Left colon (tissue), 2 donors: ENCODE measurements around the gene AP3M1. TPM values are rescaled to one million over a fixed set of nuclear protein-coding genes. Genes with fewer than 3 reads are reported as not detected.

Source experiments
- total RNA-seq, 2 donors: library from RNA; stranded (reverse); fragmentation: NEBNext Ultra II Directional; extraction: Animal tissue kit (Norgen Biotek cat#: 25700); gene quantifications; one replicate each; pipeline ENCODE4 v1.2.1, GENCODE V29; 2021
- donor health status: DM: no; HTN: no; CAD: no.
- donor health status: DM: yes; HTN: yes; CAD: no.

Gene AP3M1
- total RNA-seq, 2 donors from 2014 or later = 28.3 to 31.2 TPM

Other genes starting within 250 kb of the AP3M1 start
- 1 to 10 TPM; 3.5 to 7.1 TPM for gene PLAU, start 239.7 kb downstream of the AP3M1 start, total RNA-seq
- 100 to 1,000 TPM; 122 to 123 TPM for gene VCL, start 152.7 kb downstream of the AP3M1 start, total RNA-seq
- 10 to 100 TPM; 16.2 to 16.4 TPM for gene ADK, start 393 bp upstream of the AP3M1 start, total RNA-seq